Astrocyte (in vitro differentiated cells and primary cell): ENCODE measurements around the gene CLIP4. TPM values are rescaled to one million over a fixed set of nuclear protein-coding genes. Genes with fewer than 3 reads are reported as not detected.

Source experiments
- DNase-seq: peaks from one replicate; pipeline ENCODE4 v3.0.0-alpha.2; 2010; ENCODE audit warnings: low read depth
- FAIRE-seq: peaks from 2 replicates; lab custom pipeline; 2011; peaks lifted over from hg19 to GRCh38; lab: Jason Lieb, UNC
- H2AFZ ChIP-seq: 2 replicates; pipeline ENCODE4 v1.6.0; 2012; ENCODE audit warnings: low read depth, low read length, inconsistent platforms
- H3K27ac ChIP-seq: 2 replicates; pipeline ENCODE4 v1.5.1; 2011; ENCODE audit warnings: low read depth, low read length, inconsistent platforms
- H3K27me3 ChIP-seq: 2 replicates; pipeline ENCODE4 v1.6.0; 2011; ENCODE audit warnings: low read length, inconsistent platforms; ENCODE audit not compliant: insufficient read depth
- H3K36me3 ChIP-seq: 2 replicates; pipeline ENCODE4 v1.5.1; 2011; ENCODE audit warnings: low read length, inconsistent platforms; ENCODE audit not compliant: insufficient read depth
- H3K4me1 ChIP-seq: 2 replicates; pipeline ENCODE4 v1.5.1; 2011; ENCODE audit warnings: low read length, inconsistent platforms; ENCODE audit not compliant: insufficient read depth
- H3K4me2 ChIP-seq: 2 replicates; pipeline ENCODE4 v1.6.0; 2012; ENCODE audit warnings: low read length, inconsistent platforms
- H3K4me3 ChIP-seq: 2 replicates; pipeline ENCODE4 v1.5.1; 2011; ENCODE audit warnings: low read depth, mild to moderate bottlenecking, low read length, inconsistent platforms; ENCODE audit not compliant: insufficient read depth
- H3K79me2 ChIP-seq: 2 replicates; pipeline ENCODE4 v1.6.0; 2012; ENCODE audit warnings: mild to moderate bottlenecking, low read length, inconsistent platforms; ENCODE audit not compliant: insufficient read depth
- H3K9ac ChIP-seq: 2 replicates; pipeline ENCODE4 v1.6.0; 2012; ENCODE audit warnings: mild to moderate bottlenecking, low read length, inconsistent platforms
- H3K9me3 ChIP-seq: 2 replicates; pipeline ENCODE4 v1.5.1; 2012; ENCODE audit warnings: low read depth, mild to moderate bottlenecking, low read length, inconsistent platforms; ENCODE audit not compliant: insufficient read depth
- H4K20me1 ChIP-seq: 2 replicates; pipeline ENCODE4 v1.6.0; 2012; ENCODE audit warnings: low read length, inconsistent platforms; ENCODE audit not compliant: insufficient read depth
- H3K27ac Mint-ChIP-seq: one replicate; pipeline ENCODE4 v1.8.0; 2021; ENCODE audit warnings: mild to moderate bottlenecking, mixed read lengths; ENCODE audit not compliant: unreplicated experiment
- H3K27me3 Mint-ChIP-seq: one replicate; pipeline ENCODE4 v1.8.0; 2021; ENCODE audit warnings: low read depth, mixed read lengths; ENCODE audit not compliant: unreplicated experiment
- H3K36me3 Mint-ChIP-seq: one replicate; pipeline ENCODE4 v1.8.0; 2021; ENCODE audit warnings: low read depth, mixed read lengths; ENCODE audit not compliant: unreplicated experiment
- H3K4me1 Mint-ChIP-seq: one replicate; pipeline ENCODE4 v1.8.0; 2021; ENCODE audit warnings: low read depth, mixed read lengths; ENCODE audit not compliant: unreplicated experiment
- H3K4me3 Mint-ChIP-seq: one replicate; pipeline ENCODE4 v1.8.0; 2021; ENCODE audit warnings: mild to moderate bottlenecking, moderate library complexity, mixed read lengths; ENCODE audit not compliant: unreplicated experiment
- H3K9me3 Mint-ChIP-seq: one replicate; pipeline ENCODE4 v1.8.0; 2021; ENCODE audit warnings: mild to moderate bottlenecking, mixed read lengths; ENCODE audit not compliant: unreplicated experiment
- EZH2 ChIP-seq: IDR thresholded peaks from 2 replicates; pipeline ENCODE4 v1.6.1; 2012; ENCODE audit warnings: mild to moderate bottlenecking, low read length, inconsistent platforms; ENCODE audit not compliant: insufficient read depth
- total RNA-seq: library from RNA; stranded (reverse); gene quantifications from 2 replicates; pipeline ENCODE4 v1.2.1, GENCODE V29; 2021
- TF ChIP-seq, protein P1 (sequence below): IDR thresholded peaks from 2 replicates; pipeline ENCODE4 v1.5.1; 2011; ENCODE audit warnings: low read depth, mild to moderate bottlenecking, inconsistent platforms, low read length, moderate library complexity; ENCODE audit not compliant: insufficient read depth

CLIP4 gene
- total RNA-seq, 1 donor from 2014 or later: 18.4 TPM

DNA sequence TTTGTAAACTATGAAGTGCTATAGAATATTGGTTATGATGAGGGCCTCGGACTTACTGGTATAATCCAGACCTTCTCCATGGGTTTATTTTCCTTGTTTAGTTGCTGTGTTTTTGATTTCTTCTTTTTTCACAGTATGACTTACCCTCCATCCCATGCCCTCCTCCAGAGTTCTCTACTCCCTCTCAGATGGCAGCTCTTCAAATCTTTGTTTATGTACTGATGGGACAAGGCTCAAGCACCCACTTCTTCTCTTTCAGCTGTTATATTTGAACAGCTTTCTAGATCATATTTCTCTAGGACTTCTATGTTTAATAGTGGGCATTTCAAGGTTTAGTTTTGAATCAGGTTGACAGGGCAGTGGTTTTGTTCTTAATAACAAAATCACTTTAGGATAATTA, 43.9 kb downstream of the CLIP4 start:
- H3K27me3 Mint-ChIP-seq: no peaks in the 10 kb centered on the region
- no peaks in the 10 kb centered on the region for H3K79me2 ChIP-seq
- no peaks in the 10 kb centered on the region for H3K27me3 ChIP-seq
- no peaks in the 10 kb centered on the region for H3K9me3 Mint-ChIP-seq
- no peaks in the 10 kb centered on the region for H3K9me3 ChIP-seq
- peaks cover 31% of the 10 kb centered on the region for H3K36me3 ChIP-seq
- FAIRE-seq (no peak), DNase-seq (no peak)
- no peak overlapping the region for H3K27ac Mint-ChIP-seq
- H3K4me2 ChIP-seq: no peak overlapping the region
- H3K4me1 Mint-ChIP-seq: peaks cover 6% of the 10 kb centered on the region
- H2AFZ ChIP-seq: no peak overlapping the region
- H3K9ac ChIP-seq: no peak overlapping the region
- H3K4me3 Mint-ChIP-seq: no peak overlapping the region
- H3K36me3 Mint-ChIP-seq: peaks cover 14% of the 10 kb centered on the region
- H3K4me1 ChIP-seq: no peaks in the 10 kb centered on the region
- no peaks in the 10 kb centered on the region for H4K20me1 ChIP-seq
- no peak for TF ChIP-seq EZH2
- TF ChIP-seq, protein P1, sequence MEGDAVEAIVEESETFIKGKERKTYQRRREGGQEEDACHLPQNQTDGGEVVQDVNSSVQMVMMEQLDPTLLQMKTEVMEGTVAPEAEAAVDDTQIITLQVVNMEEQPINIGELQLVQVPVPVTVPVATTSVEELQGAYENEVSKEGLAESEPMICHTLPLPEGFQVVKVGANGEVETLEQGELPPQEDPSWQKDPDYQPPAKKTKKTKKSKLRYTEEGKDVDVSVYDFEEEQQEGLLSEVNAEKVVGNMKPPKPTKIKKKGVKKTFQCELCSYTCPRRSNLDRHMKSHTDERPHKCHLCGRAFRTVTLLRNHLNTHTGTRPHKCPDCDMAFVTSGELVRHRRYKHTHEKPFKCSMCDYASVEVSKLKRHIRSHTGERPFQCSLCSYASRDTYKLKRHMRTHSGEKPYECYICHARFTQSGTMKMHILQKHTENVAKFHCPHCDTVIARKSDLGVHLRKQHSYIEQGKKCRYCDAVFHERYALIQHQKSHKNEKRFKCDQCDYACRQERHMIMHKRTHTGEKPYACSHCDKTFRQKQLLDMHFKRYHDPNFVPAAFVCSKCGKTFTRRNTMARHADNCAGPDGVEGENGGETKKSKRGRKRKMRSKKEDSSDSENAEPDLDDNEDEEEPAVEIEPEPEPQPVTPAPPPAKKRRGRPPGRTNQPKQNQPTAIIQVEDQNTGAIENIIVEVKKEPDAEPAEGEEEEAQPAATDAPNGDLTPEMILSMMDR: no peak
- no peak overlapping the region for H3K27ac ChIP-seq
- H3K4me3 ChIP-seq: no peak overlapping the region

DNA sequence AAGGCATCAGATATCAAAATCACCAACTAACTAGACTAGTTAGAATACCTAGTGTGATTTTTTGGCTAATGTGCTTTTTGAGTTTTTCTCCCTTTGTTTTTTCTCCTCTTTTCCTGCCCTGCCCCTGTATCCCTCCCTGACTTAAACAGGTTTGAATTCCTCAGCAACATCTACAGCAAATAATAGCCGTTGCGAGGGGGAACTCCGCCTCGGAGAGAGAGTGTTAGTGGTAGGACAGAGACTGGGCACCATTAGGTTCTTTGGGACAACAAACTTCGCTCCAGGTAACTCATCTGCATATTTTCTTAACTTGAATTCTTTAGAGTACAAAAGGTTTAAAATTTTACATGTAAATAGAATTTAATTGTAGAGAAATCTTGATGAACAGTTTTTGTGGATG, 45.0 kb downstream of the CLIP4 start:
- Histone ChIP-seq H3K9ac (no peak overlapping the region), H4K20me1 (no peaks in the 10 kb centered on the region), H3K9me3 (no peaks in the 10 kb centered on the region), H3K27ac (no peak overlapping the region), H3K4me3 (no peak overlapping the region), H3K27me3 (no peaks in the 10 kb centered on the region), H3K79me2 (no peaks in the 10 kb centered on the region), H3K4me2 (no peak overlapping the region), H2AFZ (no peak overlapping the region), H3K36me3 (peaks cover 23% of the 10 kb centered on the region), H3K4me1 (peaks cover under 1% of the 10 kb centered on the region)
- Mint-ChIP-seq H3K9me3 (no peaks in the 10 kb centered on the region), H3K4me3 (no peak overlapping the region), H3K36me3 (peaks cover 10% of the 10 kb centered on the region), H3K4me1 (peaks cover 4% of the 10 kb centered on the region), H3K27me3 (no peaks in the 10 kb centered on the region), H3K27ac (no peak overlapping the region)
- FAIRE-seq (no peak), DNase-seq (no peak)
- no peak for TF ChIP-seq EZH2
- TF ChIP-seq, protein P1: no peak

DNA sequence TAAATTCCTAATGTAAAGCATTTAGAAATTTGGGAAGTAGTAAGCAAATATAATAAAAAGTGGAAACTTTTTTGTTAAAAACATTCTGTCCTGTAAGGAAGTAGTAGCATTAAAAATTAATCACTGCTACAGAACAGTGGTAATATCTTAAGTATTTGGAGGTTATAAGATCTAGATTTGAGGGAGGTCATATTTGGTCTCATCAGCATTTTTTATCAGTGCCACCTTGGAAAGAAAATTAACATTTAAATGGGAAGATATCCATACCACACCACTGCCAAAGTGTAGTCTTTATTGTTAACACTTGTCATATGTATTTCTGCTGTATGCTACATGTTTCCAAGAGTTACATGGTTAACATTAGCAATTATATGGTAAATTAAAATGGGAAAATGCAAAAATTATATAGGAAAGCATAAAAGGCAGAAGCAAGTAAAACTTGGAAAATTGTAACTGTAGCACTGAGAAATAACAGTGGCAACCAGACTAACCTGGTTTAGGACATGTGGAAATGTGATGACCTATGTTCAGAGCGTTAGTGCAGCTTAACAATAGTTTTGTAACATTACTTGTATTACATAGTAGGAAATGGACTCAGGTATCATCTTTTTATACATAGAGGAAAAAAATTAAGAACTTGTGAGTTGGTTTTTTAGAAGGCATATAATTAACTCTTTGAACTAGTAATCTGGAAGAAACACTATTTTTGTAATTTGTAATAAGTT, 47.2 kb downstream of the CLIP4 start:
- H3K27ac Mint-ChIP-seq: no peak overlapping the region
- Histone ChIP-seq H4K20me1 (peaks cover 3% of the 10 kb centered on the region), H3K4me1 (peaks cover 7% of the 10 kb centered on the region), H3K4me2 (no peak overlapping the region), H3K79me2 (no peaks in the 10 kb centered on the region), H3K9ac (no peak overlapping the region), H3K36me3 (peaks cover 21% of the 10 kb centered on the region), H3K4me3 (no peak overlapping the region), H3K27me3 (no peaks in the 10 kb centered on the region), H3K27ac (no peak overlapping the region), H3K9me3 (no peaks in the 10 kb centered on the region), H2AFZ (no peak overlapping the region)
- no peaks in the 10 kb centered on the region for H3K9me3 Mint-ChIP-seq
- peak; percentile 23 for FAIRE-seq
- no peaks in the 10 kb centered on the region for H3K27me3 Mint-ChIP-seq
- no peak overlapping the region for H3K4me3 Mint-ChIP-seq
- peaks cover 3% of the 10 kb centered on the region for H3K4me1 Mint-ChIP-seq
- TF ChIP-seq, protein P1: no peak
- no peak for TF ChIP-seq EZH2
- no peak for DNase-seq
- peaks cover 8% of the 10 kb centered on the region for H3K36me3 Mint-ChIP-seq
